Measurements from ENCODE around the gene IL15. TPM values are rescaled to one million over a fixed set of nuclear protein-coding genes. Genes with fewer than 3 reads are reported as not detected.
A peak's percentile ranks its signal among the peaks of the same experiment; 100 is the strongest.

IL15 gene
- total and polyA plus RNA-seq, 2 experiments from 2014 or later, result 2.3 to 3.7 TPM

- TF ChIP-seq ETS1 (IDR thresholded peaks at IDR 0.05) (no peak), CREB1 (CRISPR knock-in tag; IDR thresholded peaks at IDR 0.05; ENCODE audit: low read depth) (no peak), STAT1 (IDR thresholded peaks at IDR 0.05; ENCODE audit: unreplicated experiment) (no peak), JUNB (IDR thresholded peaks at IDR 0.05; ENCODE audit: unreplicated experiment) (no peak), EZH2 (IDR thresholded peaks at IDR 0.05; ENCODE audit: low read depth, unreplicated experiment) (no peak), POLR2AphosphoS5 (IDR thresholded peaks at IDR 0.05; ENCODE audit: low read depth) (no peak)
These were observed 60.7 kb downstream of the IL15 start (continued) for GRCh38 chr4:141697116-141697515.

- Histone ChIP-seq H3K27me3 (ENCODE audit: insufficient read depth) (no peaks in the 10 kb centered on the region), H3F3A (replicated peaks; ENCODE audit: low read depth) (no peaks in the 10 kb centered on the region), H2AFZ (no peak overlapping the region), H3K4me1 (ENCODE audit: insufficient read depth) (no peaks in the 10 kb centered on the region), H4K20me1 (replicated peaks; ENCODE audit: insufficient read depth) (no peaks in the 10 kb centered on the region), H3K27ac (ENCODE audit: low read depth) (no peak overlapping the region), H3K4me2 (no peak overlapping the region), H3K36me3 (ENCODE audit: insufficient read depth) (no peaks in the 10 kb centered on the region), H3K4me3 (no peak overlapping the region), H3K9me2 (ENCODE audit: insufficient read depth) (no peaks in the 10 kb centered on the region), H3K79me2 (replicated peaks; ENCODE audit: insufficient read depth) (no peaks in the 10 kb centered on the region)
- H3K27me3 Mint-ChIP-seq (ENCODE audit: insufficient read depth, low read depth, poor library complexity), result peaks cover 3% of the 10 kb centered on the region
- H3K27ac Mint-ChIP-seq, result no peak overlapping the region
- TF ChIP-seq CTCF (conservative IDR thresholded peaks at IDR 0.05; ENCODE audit: low read depth in 2 of 2), result peak; percentile 67 to 76
- TF ChIP-seq EZH2phosphoT487 (IDR thresholded peaks at IDR 0.05; ENCODE audit: unreplicated experiment), result no peak
- H3K9me3 Mint-ChIP-seq, result peaks cover 3% of the 10 kb centered on the region; the same call in 1 of the 3 replicates
- no peaks in the 10 kb centered on the region for H3K4me1 Mint-ChIP-seq
- ATAC-seq (peak; percentile 89), DNase-seq (ENCODE audit: low spot score) (peak; percentile 49)
- no peaks in the 10 kb centered on the region for H3K36me3 Mint-ChIP-seq (ENCODE audit: low read depth)
- H3K4me3 Mint-ChIP-seq, result no peak overlapping the region
These were observed 66.2 kb downstream of the IL15 start for GRCh38 chr4:141702472-141703182.

GRCh38 chr4:141703497-141703896 is 67.1 kb downstream of the IL15 start:
- no peak overlapping the region for H2AFZ ChIP-seq
- TF ChIP-seq NANOG (IDR thresholded peaks at IDR 0.05; ENCODE audit: borderline replicate concordance) (no peak), ZNF331 (CRISPR knock-in tag; IDR thresholded peaks at IDR 0.05; ENCODE audit: low read depth) (no peak), CTCF (conservative IDR thresholded peaks at IDR 0.05; ENCODE audit: low read depth in 2 of 2) (peak in 1 of 2 experiments; percentile 36; a peak in 3 of 4 replicates)
- no peaks in the 10 kb centered on the region for H3K4me1 ChIP-seq (ENCODE audit: insufficient read depth)
- no peak overlapping the region for H3K4me2 ChIP-seq
- H3K4me1 Mint-ChIP-seq, result no peaks in the 10 kb centered on the region
- no peak for DNase-seq (ENCODE audit: low spot score)
- H3K27me3 Mint-ChIP-seq (ENCODE audit: insufficient read depth, low read depth, poor library complexity), result peaks cover 3% of the 10 kb centered on the region
- no peaks in the 10 kb centered on the region for H3K36me3 Mint-ChIP-seq (ENCODE audit: low read depth)
- no peaks in the 10 kb centered on the region for H4K20me1 ChIP-seq (replicated peaks; ENCODE audit: insufficient read depth)
- H3K4me3 Mint-ChIP-seq, result no peak overlapping the region
- H3K27me3 ChIP-seq (ENCODE audit: insufficient read depth), result no peaks in the 10 kb centered on the region
- ATAC-seq, result no peak
- no peaks in the 10 kb centered on the region for H3K9me2 ChIP-seq (ENCODE audit: insufficient read depth)
- H3K79me2 ChIP-seq (replicated peaks; ENCODE audit: insufficient read depth), result no peaks in the 10 kb centered on the region
- no peak overlapping the region for H3K27ac Mint-ChIP-seq
- H3K36me3 ChIP-seq (ENCODE audit: insufficient read depth), result no peaks in the 10 kb centered on the region
- no peaks in the 10 kb centered on the region for H3F3A ChIP-seq (replicated peaks; ENCODE audit: low read depth)
- H3K9me3 Mint-ChIP-seq, result peaks cover 3% of the 10 kb centered on the region; the same call in 1 of the 3 replicates
- H3K27ac ChIP-seq (ENCODE audit: low read depth), result no peak overlapping the region
- no peak overlapping the region for H3K4me3 ChIP-seq
